ENCODE measurements around the gene PDE6A.

The PDE6A gene

GRCh38 chr5:149944666-149945065 is at the start of gene PDE6A:
TSS of gene PDE6A (minus strand) at chr5:149944793. CDS start at chr5:149944673, 120 bp downstream.
- peak; percentile 95 for DNase-seq

GRCh38 chr5:149993471-149993870 is 48.9 kb upstream of the PDE6A start:
- DNase-seq = no peak

- DNase-seq = no peak
Observed at GRCh38 chr5:149990518-149991376, 46.2 kb upstream of the PDE6A start.

GRCh38 chr5:149988126-149988525 is 43.5 kb upstream of the PDE6A start:
- no peak for DNase-seq

- DNase-seq = no peak
Observed at GRCh38 chr5:149982505-149982904, 37.9 kb upstream of the PDE6A start.

GRCh38 chr5:149981206-149981605 is 36.6 kb upstream of the PDE6A start:
- no peak for DNase-seq

GRCh38 chr5:149979896-149980295 is 35.3 kb upstream of the PDE6A start:
- no peak for DNase-seq

GRCh38 chr5:149975409-149975808 is 30.8 kb upstream of the PDE6A start:
- DNase-seq = no peak

- DNase-seq = no peak
Observed at GRCh38 chr5:149969181-149969930, 24.8 kb upstream of the PDE6A start.

- no peak for DNase-seq
Observed at GRCh38 chr5:149966946-149967345, 22.4 kb upstream of the PDE6A start.

- DNase-seq = no peak
Observed at GRCh38 chr5:149963729-149964128, 19.1 kb upstream of the PDE6A start.

- no peak for DNase-seq
Observed at GRCh38 chr5:149962601-149963300, 18.2 kb upstream of the PDE6A start.

- DNase-seq = peak; percentile 22
Observed at GRCh38 chr5:149961957-149962409, 17.4 kb upstream of the PDE6A start.

- DNase-seq = no peak
Observed at GRCh38 chr5:149961186-149961685, 16.6 kb upstream of the PDE6A start.

GRCh38 chr5:149960272-149961185 is 15.9 kb upstream of the PDE6A start, which contains the start of gene SLC26A2:
TSS of gene SLC26A2 (plus strand) at chr5:149960758. CDS start at chr5:149977653, 16,895 bp downstream.
- DNase-seq = peak; percentile 83

- DNase-seq = no peak
Observed at GRCh38 chr5:149959406-149960236, 15.0 kb upstream of the PDE6A start.

GRCh38 chr5:149957855-149958254 is 13.3 kb upstream of the PDE6A start:
- no peak for DNase-seq

- DNase-seq = no peak
Observed at GRCh38 chr5:149956685-149957084, 12.1 kb upstream of the PDE6A start.

- DNase-seq = no peak
Observed at GRCh38 chr5:149954798-149955197, 10.2 kb upstream of the PDE6A start.

GRCh38 chr5:149953436-149954121 is 9.0 kb upstream of the PDE6A start:
- no peak for DNase-seq

Data from NCI-H524 treated with DMSO at 0.1 percent for 48 hours (cell line).